ENCODE data around the gene LRRC7.

Gene LRRC7

GRCh38 chr1:69994241-69994640, 426.5 kb downstream of the LRRC7 start:
- H3K27me3 ChIP-seq (ENCODE audit: insufficient read depth, insufficient read length) = no peaks in the 10 kb centered on the region
- no peak for DNase-seq (ENCODE audit: low read depth, low spot score)
- H3K4me1 ChIP-seq (ENCODE audit: insufficient read depth, insufficient read length) = no peaks in the 10 kb centered on the region
- H3K9me3 ChIP-seq (ENCODE audit: insufficient read depth, low read length) = no peaks in the 10 kb centered on the region
- H3K4me3 ChIP-seq (ENCODE audit: insufficient read length, low read depth) = no peak overlapping the region
- no peaks in the 10 kb centered on the region for H3K36me3 ChIP-seq (ENCODE audit: insufficient read depth, insufficient read length, low read length)
- H3K9ac ChIP-seq (ENCODE audit: insufficient read length, low read depth) = no peak overlapping the region
- no peak for TF ChIP-seq ZNF274 (IDR thresholded peaks at IDR 0.05; ENCODE audit: low read depth, low read length)
- TF ChIP-seq SUZ12 (IDR thresholded peaks at IDR 0.05; ENCODE audit: extremely low read depth, insufficient read depth, insufficient read length) = no peak
- no peak for TF ChIP-seq YY1 (IDR thresholded peaks at IDR 0.05; ENCODE audit: insufficient read depth, insufficient read length)

GRCh38 chr1:69998847-69999246, 431.1 kb downstream of the LRRC7 start:
- no peak overlapping the region for H3K9ac ChIP-seq (ENCODE audit: insufficient read length, low read depth)
- no peaks in the 10 kb centered on the region for H3K4me1 ChIP-seq (ENCODE audit: insufficient read depth, insufficient read length)
- no peak for DNase-seq (ENCODE audit: low read depth, low spot score)
- H3K36me3 ChIP-seq (ENCODE audit: insufficient read depth, insufficient read length, low read length) = no peaks in the 10 kb centered on the region
- no peak overlapping the region for H3K4me3 ChIP-seq (ENCODE audit: insufficient read length, low read depth)
- H3K27me3 ChIP-seq (ENCODE audit: insufficient read depth, insufficient read length) = no peaks in the 10 kb centered on the region
- TF ChIP-seq ZNF274 (IDR thresholded peaks at IDR 0.05; ENCODE audit: low read depth, low read length) (no peak), SUZ12 (IDR thresholded peaks at IDR 0.05; ENCODE audit: extremely low read depth, insufficient read depth, insufficient read length) (no peak), YY1 (IDR thresholded peaks at IDR 0.05; ENCODE audit: insufficient read depth, insufficient read length) (no peak)
- H3K9me3 ChIP-seq (ENCODE audit: insufficient read depth, low read length) = no peaks in the 10 kb centered on the region

GRCh38 chr1:70003211-70003908, 435.6 kb downstream of the LRRC7 start:
- no peaks in the 10 kb centered on the region for H3K9me3 ChIP-seq (ENCODE audit: insufficient read depth, low read length)
- no peaks in the 10 kb centered on the region for H3K27me3 ChIP-seq (ENCODE audit: insufficient read depth, insufficient read length)
- no peaks in the 10 kb centered on the region for H3K4me1 ChIP-seq (ENCODE audit: insufficient read depth, insufficient read length)
- no peak for DNase-seq (ENCODE audit: low read depth, low spot score)
- TF ChIP-seq YY1 (IDR thresholded peaks at IDR 0.05; ENCODE audit: insufficient read depth, insufficient read length) (no peak), SUZ12 (IDR thresholded peaks at IDR 0.05; ENCODE audit: extremely low read depth, insufficient read depth, insufficient read length) (no peak), ZNF274 (IDR thresholded peaks at IDR 0.05; ENCODE audit: low read depth, low read length) (no peak)
- H3K36me3 ChIP-seq (ENCODE audit: insufficient read depth, insufficient read length, low read length) = no peaks in the 10 kb centered on the region
- no peak overlapping the region for H3K9ac ChIP-seq (ENCODE audit: insufficient read length, low read depth)
- H3K4me3 ChIP-seq (ENCODE audit: insufficient read length, low read depth) = no peak overlapping the region

DNA sequence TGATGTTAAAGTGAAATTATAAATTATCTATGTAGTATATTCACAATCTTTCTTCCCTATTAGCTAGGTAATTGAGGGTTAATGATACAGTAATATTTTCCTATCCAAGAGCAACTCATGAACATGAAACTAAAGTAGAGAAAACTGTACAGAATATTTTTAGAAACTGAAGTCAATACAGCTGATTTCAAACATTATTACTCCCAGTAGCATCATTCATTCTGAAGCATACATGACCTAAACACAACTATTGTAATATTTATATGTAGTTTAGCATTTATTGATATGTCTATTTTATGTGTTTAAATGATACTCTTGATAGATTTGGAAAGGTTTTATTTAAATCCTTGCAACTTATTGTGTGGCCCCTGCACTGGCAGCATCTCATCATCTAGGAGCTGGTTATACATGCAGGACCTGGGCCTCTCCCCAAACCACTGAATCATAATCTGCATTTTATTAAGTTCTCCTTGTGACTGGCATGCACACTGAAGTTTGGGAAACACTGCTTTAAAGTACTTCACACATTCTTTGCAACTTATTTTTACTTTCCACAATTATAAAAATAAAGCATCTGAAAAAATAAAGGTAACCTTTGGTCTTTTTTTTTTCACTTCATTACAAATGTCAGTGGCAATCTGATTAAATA, 437.8 kb downstream of the LRRC7 start:
- Histone ChIP-seq H3K9me3 (ENCODE audit: insufficient read depth, low read length) (no peaks in the 10 kb centered on the region), H3K27me3 (ENCODE audit: insufficient read depth, insufficient read length) (no peaks in the 10 kb centered on the region), H3K9ac (ENCODE audit: insufficient read length, low read depth) (no peak overlapping the region), H3K4me3 (ENCODE audit: insufficient read length, low read depth) (no peak overlapping the region), H3K4me1 (ENCODE audit: insufficient read depth, insufficient read length) (no peaks in the 10 kb centered on the region), H3K36me3 (ENCODE audit: insufficient read depth, insufficient read length, low read length) (no peaks in the 10 kb centered on the region)
- DNase-seq (ENCODE audit: low read depth, low spot score) = no peak
- TF ChIP-seq SUZ12 (IDR thresholded peaks at IDR 0.05; ENCODE audit: extremely low read depth, insufficient read depth, insufficient read length) (no peak), YY1 (IDR thresholded peaks at IDR 0.05; ENCODE audit: insufficient read depth, insufficient read length) (no peak), ZNF274 (IDR thresholded peaks at IDR 0.05; ENCODE audit: low read depth, low read length) (no peak)

DNA sequence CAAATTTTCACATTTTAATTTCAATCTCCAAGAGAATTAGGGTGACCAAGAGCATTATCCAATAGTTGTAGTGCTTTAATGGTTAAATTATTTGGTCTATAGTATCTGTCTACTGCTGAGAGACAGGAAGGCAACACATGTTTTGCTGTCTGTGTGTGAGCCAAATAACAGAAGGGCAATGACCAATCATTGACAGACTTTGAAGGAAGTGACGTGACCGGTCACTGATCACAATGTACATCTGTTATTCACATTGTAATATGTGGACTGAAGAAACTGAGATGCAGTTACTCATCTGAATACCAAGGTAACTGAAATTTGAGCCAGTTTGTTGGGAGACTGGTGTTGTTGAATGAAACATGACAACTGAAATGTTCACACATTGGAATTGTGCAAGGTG, 440.9 kb downstream of the LRRC7 start:
- no peaks in the 10 kb centered on the region for H3K36me3 ChIP-seq (ENCODE audit: insufficient read depth, insufficient read length, low read length)
- no peaks in the 10 kb centered on the region for H3K27me3 ChIP-seq (ENCODE audit: insufficient read depth, insufficient read length)
- no peaks in the 10 kb centered on the region for H3K4me1 ChIP-seq (ENCODE audit: insufficient read depth, insufficient read length)
- H3K9ac ChIP-seq (ENCODE audit: insufficient read length, low read depth) = no peak overlapping the region
- TF ChIP-seq SUZ12 (IDR thresholded peaks at IDR 0.05; ENCODE audit: extremely low read depth, insufficient read depth, insufficient read length) (no peak), ZNF274 (IDR thresholded peaks at IDR 0.05; ENCODE audit: low read depth, low read length) (no peak), YY1 (IDR thresholded peaks at IDR 0.05; ENCODE audit: insufficient read depth, insufficient read length) (no peak)
- no peaks in the 10 kb centered on the region for H3K9me3 ChIP-seq (ENCODE audit: insufficient read depth, low read length)
- DNase-seq (ENCODE audit: low read depth, low spot score) = no peak
- no peak overlapping the region for H3K4me3 ChIP-seq (ENCODE audit: insufficient read length, low read depth)

GRCh38 chr1:70017770-70018169, 450.0 kb downstream of the LRRC7 start:
- no peaks in the 10 kb centered on the region for H3K9me3 ChIP-seq (ENCODE audit: insufficient read depth, low read length)
- DNase-seq (ENCODE audit: low read depth, low spot score) = no peak
- H3K4me1 ChIP-seq (ENCODE audit: insufficient read depth, insufficient read length) = no peaks in the 10 kb centered on the region
- no peak overlapping the region for H3K9ac ChIP-seq (ENCODE audit: insufficient read length, low read depth)
- no peaks in the 10 kb centered on the region for H3K27me3 ChIP-seq (ENCODE audit: insufficient read depth, insufficient read length)
- TF ChIP-seq SUZ12 (IDR thresholded peaks at IDR 0.05; ENCODE audit: extremely low read depth, insufficient read depth, insufficient read length) (no peak), YY1 (IDR thresholded peaks at IDR 0.05; ENCODE audit: insufficient read depth, insufficient read length) (no peak), ZNF274 (IDR thresholded peaks at IDR 0.05; ENCODE audit: low read depth, low read length) (no peak)
- H3K36me3 ChIP-seq (ENCODE audit: insufficient read depth, insufficient read length, low read length) = no peaks in the 10 kb centered on the region
- H3K4me3 ChIP-seq (ENCODE audit: insufficient read length, low read depth) = no peak overlapping the region

DNA sequence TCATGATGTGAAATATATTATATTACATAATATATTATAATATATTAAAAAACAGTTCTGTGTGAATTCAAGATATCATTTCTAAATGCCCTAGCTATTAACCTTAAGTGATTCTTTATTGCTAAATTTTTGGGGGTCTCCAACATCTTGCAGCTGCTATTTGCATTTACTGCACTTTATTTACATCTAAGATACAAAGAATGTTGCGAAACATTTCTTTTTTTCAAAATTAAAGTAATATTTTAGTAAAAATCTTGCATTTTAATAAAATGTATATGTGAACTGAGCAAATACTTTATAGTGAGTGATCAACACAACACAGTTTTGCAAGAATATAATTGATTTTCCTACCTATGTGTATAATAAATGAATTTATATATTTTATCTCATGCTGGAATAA, 456.6 kb downstream of the LRRC7 start:
- H3K27me3 ChIP-seq (ENCODE audit: insufficient read depth, insufficient read length) = no peaks in the 10 kb centered on the region
- DNase-seq (ENCODE audit: low read depth, low spot score) = no peak
- no peaks in the 10 kb centered on the region for H3K4me1 ChIP-seq (ENCODE audit: insufficient read depth, insufficient read length)
- no peaks in the 10 kb centered on the region for H3K36me3 ChIP-seq (ENCODE audit: insufficient read depth, insufficient read length, low read length)
- no peak overlapping the region for H3K9ac ChIP-seq (ENCODE audit: insufficient read length, low read depth)
- no peaks in the 10 kb centered on the region for H3K9me3 ChIP-seq (ENCODE audit: insufficient read depth, low read length)
- TF ChIP-seq SUZ12 (IDR thresholded peaks at IDR 0.05; ENCODE audit: extremely low read depth, insufficient read depth, insufficient read length) = no peak
- TF ChIP-seq YY1 (IDR thresholded peaks at IDR 0.05; ENCODE audit: insufficient read depth, insufficient read length) = no peak
- TF ChIP-seq ZNF274 (IDR thresholded peaks at IDR 0.05; ENCODE audit: low read depth, low read length) = no peak
- H3K4me3 ChIP-seq (ENCODE audit: insufficient read length, low read depth) = no peak overlapping the region
